Colonic mucosa (tissue), 4 donors: ENCODE results near the gene HOXC9. TPM values are rescaled to one million over a fixed set of nuclear protein-coding genes. Genes with fewer than 3 reads are reported as not detected.

ENCODE experiments used
- DNase-seq: peaks from one replicate; pipeline ENCODE4 v3.0.0-alpha.2; 2020
- H3K27ac ChIP-seq: fragments of 200-600 bp; one replicate; pipeline ENCODE4 v1.8.0; 2021
- H3K27me3 ChIP-seq: fragments of 200-600 bp; one replicate; pipeline ENCODE4 v1.8.0; 2021
- H3K36me3 ChIP-seq: fragments of 200-600 bp; one replicate; pipeline ENCODE4 v1.8.0; 2021
- H3K4me1 ChIP-seq: fragments of 200-600 bp; one replicate; pipeline ENCODE4 v1.8.0; 2021; ENCODE audit warnings: mild to moderate bottlenecking
- H3K4me3 ChIP-seq: fragments of 200-600 bp; one replicate; pipeline ENCODE4 v1.8.0; 2021
- H3K9ac ChIP-seq, 2 donors: one replicate each; pipeline ENCODE4 v1.7.0; 2013; ENCODE audit warnings: control low read depth in 2 of 2, low read depth in 2 of 2, low read length in 2 of 2
- H3K9me3 ChIP-seq: fragments of 200-600 bp; one replicate; pipeline ENCODE4 v1.8.0; 2021
- CTCF ChIP-seq: fragments of 200-600 bp; IDR thresholded peaks from one replicate; pipeline ENCODE4 v1.8.0; 2022; ENCODE audit warnings: antibody characterized with exemption, mild to moderate bottlenecking
- intact Hi-C: fragments of 100-400 bp; cut with DNase I; formaldehyde crosslinking; loops from one replicate; pipeline ENCODE4 v1.14.1; 2022
- total RNA-seq, 2 donors: library from RNA; stranded (reverse); fragmentation: NEBNext Ultra II Directional in 1 of 2; extraction: Animal tissue kit (Norgen Biotek cat#: 25700) in 1 of 2; gene quantifications; one replicate each; pipeline ENCODE4 v1.2.1, GENCODE V29; 2021
- donor health status: healthy.
- donor health status: DM: no; HTN: no; CAD: no.
- donor health status: DM: no; HTN: no; CAD: no.

HOXC9 gene
- total RNA-seq, 2 donors from 2014 or later = not detected

- Histone ChIP-seq H3K4me1 (peaks cover 7% of the 10 kb centered on the region), H3K27me3 (peaks cover 94% of the 10 kb centered on the region), H3K36me3 (no peaks in the 10 kb centered on the region), H3K4me3 (no peak overlapping the region), H3K27ac (no peak overlapping the region), H3K9me3 (no peaks in the 10 kb centered on the region), H3K9ac (no peak overlapping the region)
- no peak for TF ChIP-seq CTCF
- DNase-seq = no peak
- intact Hi-C loops = loop anchor here (10.0 kb wide), 1 partner anchor 347 kb away; no protein-coding TSS in a partner anchor
These were observed 8.2 kb downstream of the HOXC9 start for GRCh38 chr12:54008260-54008552.

GRCh38 chr12:54009171-54010052 lies 9.5 kb downstream of the HOXC9 start:
- no peak for DNase-seq
- peaks cover 92% of the 10 kb centered on the region for H3K27me3 ChIP-seq
- no peaks in the 10 kb centered on the region for H3K36me3 ChIP-seq
- no peak for TF ChIP-seq CTCF
- H3K9me3 ChIP-seq = no peaks in the 10 kb centered on the region
- intact Hi-C loops = loop anchor here (10.0 kb wide), 1 partner anchor 345 kb away; no protein-coding TSS in a partner anchor
- H3K9ac ChIP-seq = no peak overlapping the region
- no peak overlapping the region for H3K4me3 ChIP-seq
- H3K4me1 ChIP-seq = peaks cover 7% of the 10 kb centered on the region
- no peak overlapping the region for H3K27ac ChIP-seq

GRCh38 chr12:54010053-54010971 lies 10.4 kb downstream of the HOXC9 start:
- no peak for DNase-seq
- H3K36me3 ChIP-seq = no peaks in the 10 kb centered on the region
- no peak overlapping the region for H3K4me3 ChIP-seq
- no peaks in the 10 kb centered on the region for H3K9me3 ChIP-seq
- H3K27me3 ChIP-seq = peaks cover 92% of the 10 kb centered on the region
- H3K27ac ChIP-seq = no peak overlapping the region
- no peak overlapping the region for H3K9ac ChIP-seq
- peaks cover 7% of the 10 kb centered on the region for H3K4me1 ChIP-seq
- no peak for TF ChIP-seq CTCF
- intact Hi-C loops = no loop called here

GRCh38 chr12:54010972-54011664 lies 11.2 kb downstream of the HOXC9 start:
- Histone ChIP-seq H3K4me1 (peaks cover 2% of the 10 kb centered on the region), H3K27ac (no peak overlapping the region)
- DNase-seq = no peak

More at GRCh38 chr12:54010972-54011664, 11.2 kb downstream of the HOXC9 start:
- Histone ChIP-seq H3K27me3 (peaks cover 92% of the 10 kb centered on the region), H3K36me3 (no peaks in the 10 kb centered on the region), H3K9ac (no peak overlapping the region), H3K9me3 (no peaks in the 10 kb centered on the region), H3K4me3 (no peak overlapping the region)
- no peak for TF ChIP-seq CTCF
- intact Hi-C loops = no loop called here
